DOHH2 (cell line): ENCODE measurements around the gene DNAH14.

Experiments used
- CTCF ChIP-seq: fragments of 200-600 bp; sonication (generic); IDR thresholded peaks from one replicate; pipeline ENCODE4 v1.5.1; 2014; ENCODE audit warnings: antibody characterized with exemption, mild to moderate bottlenecking, low read depth, low read length; ENCODE audit not compliant: poor library complexity, severe bottlenecking
- EZH2phosphoT487 ChIP-seq: fragments of 200-600 bp; sonication (generic); IDR thresholded peaks from 2 replicates; pipeline ENCODE4 v1.6.1; 2017; ENCODE audit warnings: borderline replicate concordance, mild to moderate bottlenecking, antibody characterized with exemption, low read length, moderate library complexity, mixed read lengths

- no peak for TF ChIP-seq CTCF
- TF ChIP-seq EZH2phosphoT487, result no peak
These were observed 478.3 kb downstream of the DNAH14 start for GRCh38 chr1:225407755-225408154.
